ENCODE data around the gene APOBEC3B. TPM values are rescaled to one million over a fixed set of nuclear protein-coding genes. Genes with fewer than 3 reads are reported as not detected.

APOBEC3B gene
- total and polyA plus RNA-seq, 2 donors (not counting 1 experiment from before 2014, with no cell fraction given): 2.4 to 7.9 TPM

DNA sequence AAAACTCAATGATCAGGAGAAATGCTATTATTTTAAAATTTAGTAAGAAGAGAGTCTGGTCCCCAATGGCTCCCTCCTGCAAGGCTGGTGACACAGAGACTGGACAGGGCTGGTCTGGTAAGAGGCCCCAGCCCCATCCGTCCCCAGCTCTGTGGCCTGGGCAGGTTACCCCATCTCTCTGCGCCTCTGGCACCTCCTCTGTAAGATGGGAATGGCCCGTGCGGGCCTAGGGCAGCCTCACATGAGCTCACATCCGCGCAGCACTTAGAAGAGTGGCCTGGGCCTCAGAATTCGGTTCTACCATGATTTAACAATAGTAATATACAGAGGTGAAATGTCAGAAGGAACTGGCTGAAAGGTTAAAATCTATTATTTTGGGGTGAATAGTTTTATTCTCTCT, 59.8 kb downstream of the APOBEC3B start:
- no peak for TF ChIP-seq EZH2 (IDR thresholded peaks at IDR 0.05; ENCODE audit: borderline replicate concordance, insufficient read depth, low read depth, low read length, poor library complexity, severe bottlenecking)
- no peak for TF ChIP-seq CTCF (IDR thresholded peaks at IDR 0.05)
- ChIA-PET POLR2A (interaction anchor here (0.7 to 1.5 kb wide), 4 partner anchors 19 to 339 kb away, joined by 3 to 10 read pairs (median 4); no protein-coding TSS in a partner anchor), CTCF (interaction anchor here (0.7 kb wide), 1 partner anchor 11 kb away, joined by 3 read pairs; no protein-coding TSS in a partner anchor)
- Histone ChIP-seq H3K27me3 (replicated peaks in 1 of 4; ENCODE audit: control extremely low read depth in 1 of 4, control insufficient read depth in 3 of 4, insufficient read depth in 4 of 4, low read length in 3 of 4) (no peaks in the 10 kb centered on the region), H3K9me3 (ENCODE audit: control extremely low read depth in 1 of 3, control insufficient read depth in 2 of 3, insufficient read depth in 1 of 3, low read length in 2 of 3) (no peaks in the 10 kb centered on the region), H2AFZ (ENCODE audit: insufficient read depth, low read depth, low read length, poor library complexity, severe bottlenecking) (no peak overlapping the region), H3K79me2 (ENCODE audit: control insufficient read depth, insufficient read depth, low read length) (peaks cover 57% of the 10 kb centered on the region), H3K9ac (ENCODE audit: low read length) (peak overlapping the region; percentile 89), H3K4me1 (ENCODE audit: control insufficient read depth in 2 of 2, insufficient read depth in 2 of 2, low read length in 2 of 2) (peaks cover 20 to 43% of the 10 kb centered on the region in 2 donors), H3K4me3 (ENCODE audit: control extremely low read depth in 1 of 5, extremely low read depth in 1 of 5, insufficient read depth in 1 of 5, low read depth in 2 of 5, low read length in 4 of 5) (peak overlapping the region in 4 of 5 experiments; percentile 59 to 91 (median 68)), H4K20me1 (ENCODE audit: control insufficient read depth, insufficient read depth, low read length, poor library complexity, severe bottlenecking) (no peaks in the 10 kb centered on the region), H3K27ac (ENCODE audit: low read length in 2 of 2) (peak overlapping the region; percentile 72 to 91), H3K4me2 (replicated peaks; ENCODE audit: low read depth, low read length, poor library complexity, severe bottlenecking) (peak overlapping the region; percentile 89), H3K36me3 (replicated peaks in 1 of 2; ENCODE audit: control extremely low read depth in 1 of 2, control insufficient read depth in 1 of 2, extremely low read depth in 1 of 2, insufficient read depth in 2 of 2, low read length in 1 of 2) (peaks cover 0 to 14% of the 10 kb centered on the region in 2 experiments)
- Mint-ChIP-seq H3K27me3 (no peaks in the 10 kb centered on the region), H3K9me3 (ENCODE audit: insufficient read depth) (no peaks in the 10 kb centered on the region), H3K4me1 (peaks cover 57% of the 10 kb centered on the region), H3K4me3 (peak overlapping the region; percentile 92), H3K27ac (peak overlapping the region; percentile 83)
- intact Hi-C loops (cut with micrococcal nuclease): loop anchor here (2.0 kb wide), 1 partner anchor 27 kb away; the partner anchor contains the start of gene APOBEC3C
- DNase-seq (no peak), ATAC-seq (ENCODE audit: low read depth) (no peak)
- 100% methylated on average over 2 of the region's 7 CpGs for WGBS (ENCODE audit: insufficient coverage)

Other genes starting within 250 kb of the APOBEC3B start
- 305 and 322 TPM in 2 replicates for gene SUN2, start 226.3 kb upstream of the APOBEC3B start, total RNA-seq
- gene SUN2, start 226.3 kb upstream of the APOBEC3B start, polyA plus RNA-seq: 224 and 229 TPM in 2 replicates
- gene DNAL4, start 188.2 kb upstream of the APOBEC3B start, total RNA-seq: 9.0 and 10.3 TPM in 2 replicates
- 9.0 and 9.9 TPM in 2 replicates for gene DNAL4, start 188.2 kb upstream of the APOBEC3B start, polyA plus RNA-seq
- gene NPTXR, start 138.3 kb upstream of the APOBEC3B start, total RNA-seq: 0.68 and 0.71 TPM in 2 replicates
- 0.16 and 0.17 TPM in 2 replicates for gene NPTXR, start 138.3 kb upstream of the APOBEC3B start, polyA plus RNA-seq
- 55.1 and 57.6 TPM in 2 replicates for gene CBX6, start 110.1 kb upstream of the APOBEC3B start, total RNA-seq
- gene CBX6, start 110.1 kb upstream of the APOBEC3B start, polyA plus RNA-seq: 14.9 and 15.2 TPM in 2 replicates
- gene APOBEC3A, start 24.7 kb upstream of the APOBEC3B start, total RNA-seq: not detected in 2 replicates
- 1.1 and 2.8 TPM in 2 replicates for gene APOBEC3A, start 24.7 kb upstream of the APOBEC3B start, polyA plus RNA-seq
- gene APOBEC3C, start 31.9 kb downstream of the APOBEC3B start, total RNA-seq: 99.1 and 107 TPM in 2 replicates
- gene APOBEC3C, start 31.9 kb downstream of the APOBEC3B start, polyA plus RNA-seq: 29.2 and 45.5 TPM in 2 replicates
- 39.3 and 41.3 TPM in 2 replicates for gene APOBEC3D, start 38.8 kb downstream of the APOBEC3B start, total RNA-seq
- 52.2 and 54.5 TPM in 2 replicates for gene APOBEC3D, start 38.8 kb downstream of the APOBEC3B start, polyA plus RNA-seq
- 76.8 and 86.4 TPM in 2 replicates for gene APOBEC3F, start 58.5 kb downstream of the APOBEC3B start, total RNA-seq
- gene APOBEC3F, start 58.5 kb downstream of the APOBEC3B start, polyA plus RNA-seq: 22.0 and 23.3 TPM in 2 replicates
- 96.6 and 103 TPM in 2 replicates for gene APOBEC3G, start 94.9 kb downstream of the APOBEC3B start, total RNA-seq
- gene APOBEC3G, start 94.9 kb downstream of the APOBEC3B start, polyA plus RNA-seq: 90.7 and 94.2 TPM in 2 replicates
- gene APOBEC3H, start 114.9 kb downstream of the APOBEC3B start, total RNA-seq: 0.59 and 1.0 TPM in 2 replicates
- gene APOBEC3H, start 114.9 kb downstream of the APOBEC3B start, polyA plus RNA-seq: 1.2 and 1.4 TPM in 2 replicates
- 141 and 147 TPM in 2 replicates for gene CBX7, start 170.3 kb downstream of the APOBEC3B start, total RNA-seq
- 57.1 and 83.6 TPM in 2 replicates for gene CBX7, start 170.3 kb downstream of the APOBEC3B start, polyA plus RNA-seq